ENCODE data around the gene RNU5B-1. TPM values are rescaled to one million over a fixed set of nuclear protein-coding genes. Genes with fewer than 3 reads are reported as not detected.

RNU5B-1 gene
- total and polyA plus RNA-seq, 4 donors = not detected

DNA sequence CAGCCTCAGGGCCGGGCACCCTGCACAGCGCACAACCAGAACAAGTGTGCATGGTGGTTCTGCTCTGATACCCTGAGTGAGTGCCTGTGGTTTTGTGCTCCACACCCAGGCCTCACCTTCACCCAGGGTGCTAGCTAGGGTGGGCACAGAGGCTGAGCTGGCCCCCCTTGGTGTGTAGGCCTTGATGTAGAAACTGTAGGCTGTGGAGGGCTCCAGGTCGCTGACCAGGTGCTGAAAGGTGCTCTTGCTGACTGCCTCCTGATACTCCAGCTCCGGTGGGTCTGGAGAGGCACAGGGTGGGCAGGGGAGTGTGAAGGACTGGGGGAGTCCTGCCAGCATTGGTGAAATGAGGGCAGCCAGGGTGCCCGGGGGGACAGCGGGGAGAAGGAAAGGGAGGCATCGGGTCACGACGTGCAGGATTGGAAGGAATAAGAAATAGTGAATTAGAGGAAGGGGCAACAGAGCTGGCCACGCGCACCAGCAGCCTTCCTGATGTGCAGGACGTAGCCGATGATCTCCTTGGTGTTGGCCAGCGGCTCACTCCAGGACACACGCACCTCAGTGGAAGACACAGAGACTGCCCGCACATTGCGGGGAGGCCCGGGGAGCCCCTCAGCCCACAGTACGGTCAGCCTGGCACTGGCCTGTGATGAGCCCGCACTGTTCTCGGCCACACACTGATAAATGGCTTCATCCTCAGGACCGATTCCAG lies 26.6 kb downstream of the RNU5B-1 start:
- 94% methylated on average over 22 of the region's 22 CpGs for WGBS
- H3K4me3 ChIP-seq (ENCODE audit: low read depth in 1 of 3, low read length in 3 of 3) = no peak overlapping the region
- TF ChIP-seq, protein P1, sequence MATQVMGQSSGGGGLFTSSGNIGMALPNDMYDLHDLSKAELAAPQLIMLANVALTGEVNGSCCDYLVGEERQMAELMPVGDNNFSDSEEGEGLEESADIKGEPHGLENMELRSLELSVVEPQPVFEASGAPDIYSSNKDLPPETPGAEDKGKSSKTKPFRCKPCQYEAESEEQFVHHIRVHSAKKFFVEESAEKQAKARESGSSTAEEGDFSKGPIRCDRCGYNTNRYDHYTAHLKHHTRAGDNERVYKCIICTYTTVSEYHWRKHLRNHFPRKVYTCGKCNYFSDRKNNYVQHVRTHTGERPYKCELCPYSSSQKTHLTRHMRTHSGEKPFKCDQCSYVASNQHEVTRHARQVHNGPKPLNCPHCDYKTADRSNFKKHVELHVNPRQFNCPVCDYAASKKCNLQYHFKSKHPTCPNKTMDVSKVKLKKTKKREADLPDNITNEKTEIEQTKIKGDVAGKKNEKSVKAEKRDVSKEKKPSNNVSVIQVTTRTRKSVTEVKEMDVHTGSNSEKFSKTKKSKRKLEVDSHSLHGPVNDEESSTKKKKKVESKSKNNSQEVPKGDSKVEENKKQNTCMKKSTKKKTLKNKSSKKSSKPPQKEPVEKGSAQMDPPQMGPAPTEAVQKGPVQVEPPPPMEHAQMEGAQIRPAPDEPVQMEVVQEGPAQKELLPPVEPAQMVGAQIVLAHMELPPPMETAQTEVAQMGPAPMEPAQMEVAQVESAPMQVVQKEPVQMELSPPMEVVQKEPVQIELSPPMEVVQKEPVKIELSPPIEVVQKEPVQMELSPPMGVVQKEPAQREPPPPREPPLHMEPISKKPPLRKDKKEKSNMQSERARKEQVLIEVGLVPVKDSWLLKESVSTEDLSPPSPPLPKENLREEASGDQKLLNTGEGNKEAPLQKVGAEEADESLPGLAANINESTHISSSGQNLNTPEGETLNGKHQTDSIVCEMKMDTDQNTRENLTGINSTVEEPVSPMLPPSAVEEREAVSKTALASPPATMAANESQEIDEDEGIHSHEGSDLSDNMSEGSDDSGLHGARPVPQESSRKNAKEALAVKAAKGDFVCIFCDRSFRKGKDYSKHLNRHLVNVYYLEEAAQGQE (IDR thresholded peaks at IDR 0.05) = no peak
- TF ChIP-seq, protein P2, sequence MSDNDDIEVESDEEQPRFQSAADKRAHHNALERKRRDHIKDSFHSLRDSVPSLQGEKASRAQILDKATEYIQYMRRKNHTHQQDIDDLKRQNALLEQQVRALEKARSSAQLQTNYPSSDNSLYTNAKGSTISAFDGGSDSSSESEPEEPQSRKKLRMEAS (IDR thresholded peaks at IDR 0.05) = no peak
- no peak for TF ChIP-seq GABPA (IDR thresholded peaks at IDR 0.05 in 1 of 2, conservative IDR thresholded peaks at IDR 0.05 in 1 of 2)
- no peaks in the 10 kb centered on the region for H3K4me1 ChIP-seq (ENCODE audit: control insufficient read depth in 4 of 4, insufficient read depth in 4 of 4, low read length in 3 of 4)
- no peaks in the 10 kb centered on the region for H3K36me3 ChIP-seq (ENCODE audit: control insufficient read depth in 4 of 4, insufficient read depth in 3 of 4, low read depth in 1 of 4, low read length in 3 of 4)
- no peak overlapping the region for H3K27ac ChIP-seq (ENCODE audit: low read depth in 1 of 2, low read length in 2 of 2)
- no peak for DNase-seq (ENCODE audit: low spot score)
- H3K9me3 ChIP-seq (ENCODE audit: control insufficient read depth in 4 of 4, low read length in 3 of 4) = no peaks in the 10 kb centered on the region
- no peaks in the 10 kb centered on the region for H3K27me3 ChIP-seq (ENCODE audit: control insufficient read depth in 4 of 4, insufficient read depth in 4 of 4, low read length in 3 of 4)
- H3K9ac ChIP-seq (ENCODE audit: low read depth in 1 of 2, low read length in 2 of 2) = no peak overlapping the region

GRCh38 chr15:65331811-65332210 lies 27.3 kb downstream of the RNU5B-1 start:
- Histone ChIP-seq H3K9ac (ENCODE audit: low read depth in 1 of 2, low read length in 2 of 2) (no peak overlapping the region), H3K27me3 (ENCODE audit: control insufficient read depth in 4 of 4, insufficient read depth in 4 of 4, low read length in 3 of 4) (no peaks in the 10 kb centered on the region), H3K27ac (ENCODE audit: low read depth in 1 of 2, low read length in 2 of 2) (no peak overlapping the region), H3K4me3 (ENCODE audit: low read depth in 1 of 3, low read length in 3 of 3) (no peak overlapping the region), H3K36me3 (ENCODE audit: control insufficient read depth in 4 of 4, insufficient read depth in 3 of 4, low read depth in 1 of 4, low read length in 3 of 4) (no peaks in the 10 kb centered on the region), H3K4me1 (ENCODE audit: control insufficient read depth in 4 of 4, insufficient read depth in 4 of 4, low read length in 3 of 4) (no peaks in the 10 kb centered on the region), H3K9me3 (ENCODE audit: control insufficient read depth in 4 of 4, low read length in 3 of 4) (no peaks in the 10 kb centered on the region)
- DNase-seq (ENCODE audit: low spot score) = no peak
- 87% methylated on average over 6 of the region's 7 CpGs for WGBS
- TF ChIP-seq EGR1 (IDR thresholded peaks at IDR 0.05; ENCODE audit: low read depth in 2 of 2) (no peak), FOXA1 (IDR thresholded peaks at IDR 0.05) (no peak), CTCF (IDR thresholded peaks at IDR 0.05; ENCODE audit: low read depth, low read length, missing input control) (no peak), SP1 (IDR thresholded peaks at IDR 0.05) (no peak), RAD21 (IDR thresholded peaks at IDR 0.05) (no peak), HNF4G (IDR thresholded peaks at IDR 0.05) (no peak)
- TF ChIP-seq, protein P3, sequence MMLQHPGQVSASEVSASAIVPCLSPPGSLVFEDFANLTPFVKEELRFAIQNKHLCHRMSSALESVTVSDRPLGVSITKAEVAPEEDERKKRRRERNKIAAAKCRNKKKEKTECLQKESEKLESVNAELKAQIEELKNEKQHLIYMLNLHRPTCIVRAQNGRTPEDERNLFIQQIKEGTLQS (IDR thresholded peaks at IDR 0.05) = no peak

Measured in liver (tissue), 9 donors.